NT2/D1 (cell line): ENCODE data around the gene PTPRG.

Experiments used
- SUZ12 ChIP-seq: IDR thresholded peaks from 2 replicates; pipeline ENCODE4 v1.6.1; 2011; ENCODE audit not compliant: insufficient read length, insufficient read depth; ENCODE audit errors: extremely low read depth
- YY1 ChIP-seq: IDR thresholded peaks from 2 replicates; pipeline ENCODE4 v1.6.1; 2011; ENCODE audit not compliant: insufficient read length, insufficient read depth
- ZNF274 ChIP-seq: IDR thresholded peaks from 2 replicates; pipeline ENCODE4 v1.6.1; 2011; ENCODE audit warnings: mild to moderate bottlenecking, low read depth, low read length

DNA sequence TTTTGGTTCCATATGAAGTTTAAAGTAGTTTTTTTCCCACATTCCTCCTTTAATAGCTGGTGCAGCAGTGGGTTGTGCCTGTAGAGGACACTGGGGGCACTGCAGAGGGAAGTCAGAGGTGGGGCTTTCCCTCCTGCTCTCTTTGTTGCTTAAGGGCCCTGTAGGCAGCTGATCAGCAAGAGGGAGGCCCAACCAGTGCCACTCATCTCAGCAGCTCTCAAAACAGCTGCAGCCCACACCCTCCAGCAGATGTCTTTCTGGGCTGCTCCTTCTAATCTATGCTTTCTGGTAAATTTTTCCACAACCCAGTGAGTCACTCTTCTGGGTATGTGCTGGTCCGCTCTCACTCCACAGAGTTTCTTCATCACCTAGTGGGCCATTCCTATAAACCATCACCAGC lies 548.2 kb downstream of the PTPRG start:
- no peak for TF ChIP-seq ZNF274
- TF ChIP-seq YY1 = no peak
- TF ChIP-seq SUZ12 = no peak
